ENCODE results near the gene ITGA1.

DNA sequence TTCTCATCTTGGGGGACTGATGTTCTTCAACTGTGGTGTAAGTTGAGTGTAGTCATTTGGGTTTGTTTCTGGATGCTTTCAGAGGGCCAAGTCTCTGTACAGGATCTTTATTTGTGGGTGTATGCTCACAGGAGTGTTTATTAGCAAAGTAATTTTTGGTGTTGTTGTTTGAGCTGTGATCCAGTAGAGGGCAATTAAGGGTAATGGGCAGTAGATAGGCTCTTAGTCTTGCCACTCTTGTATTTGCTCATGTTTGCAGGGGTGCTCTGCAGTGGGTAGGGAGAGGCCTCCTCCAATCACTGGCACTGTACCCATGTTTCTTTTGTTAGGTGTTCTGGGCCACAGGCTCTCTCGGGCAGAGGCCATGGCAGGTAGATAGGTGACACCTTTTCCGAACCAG, 155.6 kb downstream of the ITGA1 start:
- TF ChIP-seq, protein P1, sequence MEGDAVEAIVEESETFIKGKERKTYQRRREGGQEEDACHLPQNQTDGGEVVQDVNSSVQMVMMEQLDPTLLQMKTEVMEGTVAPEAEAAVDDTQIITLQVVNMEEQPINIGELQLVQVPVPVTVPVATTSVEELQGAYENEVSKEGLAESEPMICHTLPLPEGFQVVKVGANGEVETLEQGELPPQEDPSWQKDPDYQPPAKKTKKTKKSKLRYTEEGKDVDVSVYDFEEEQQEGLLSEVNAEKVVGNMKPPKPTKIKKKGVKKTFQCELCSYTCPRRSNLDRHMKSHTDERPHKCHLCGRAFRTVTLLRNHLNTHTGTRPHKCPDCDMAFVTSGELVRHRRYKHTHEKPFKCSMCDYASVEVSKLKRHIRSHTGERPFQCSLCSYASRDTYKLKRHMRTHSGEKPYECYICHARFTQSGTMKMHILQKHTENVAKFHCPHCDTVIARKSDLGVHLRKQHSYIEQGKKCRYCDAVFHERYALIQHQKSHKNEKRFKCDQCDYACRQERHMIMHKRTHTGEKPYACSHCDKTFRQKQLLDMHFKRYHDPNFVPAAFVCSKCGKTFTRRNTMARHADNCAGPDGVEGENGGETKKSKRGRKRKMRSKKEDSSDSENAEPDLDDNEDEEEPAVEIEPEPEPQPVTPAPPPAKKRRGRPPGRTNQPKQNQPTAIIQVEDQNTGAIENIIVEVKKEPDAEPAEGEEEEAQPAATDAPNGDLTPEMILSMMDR (conservative IDR thresholded peaks at IDR 0.05), result peak; percentile 44; the same call in 1 of the 2 replicates
- TF ChIP-seq EZH2 (IDR thresholded peaks at IDR 0.05; ENCODE audit: low read depth), result no peak
